Measurements from ENCODE around the gene TSPAN2.
"Not testable (repeated sequence)": the region's sequence is repeated elsewhere in the genome, so short reads cannot be mapped to it uniquely, and the experiment has no call there.

TSPAN2 gene

GRCh38 chr1:115031595-115031994 is 57.7 kb downstream of the TSPAN2 start:
- DNase-seq = no peak

- DNase-seq = no peak
These were observed 59.8 kb downstream of the TSPAN2 start, which contains the start of gene TSHB for GRCh38 chr1:115029526-115029925. Gene TSHB (plus strand): TSS chr1:115029826. CDS start chr1:115033363, 3,537 bp downstream.

GRCh38 chr1:115023593-115023992 is 65.7 kb downstream of the TSPAN2 start:
- DNase-seq = no peak

GRCh38 chr1:115021145-115021544 is 68.2 kb downstream of the TSPAN2 start:
- no peak for DNase-seq

- DNase-seq = not testable (repeated sequence)
These were observed 69.8 kb downstream of the TSPAN2 start for GRCh38 chr1:115019549-115019948.

GRCh38 chr1:115013792-115014191 is 75.5 kb downstream of the TSPAN2 start:
- DNase-seq = no peak

GRCh38 chr1:115012434-115012833 is 76.9 kb downstream of the TSPAN2 start:
- no peak for DNase-seq

GRCh38 chr1:115012006-115012405 is 77.3 kb downstream of the TSPAN2 start:
- DNase-seq = no peak

- no peak for DNase-seq
These were observed 83.1 kb downstream of the TSPAN2 start for GRCh38 chr1:115006191-115006590.
